CD4-positive, alpha-beta T cell treated with Interleukin-17A for 1 hour (primary cell): ENCODE measurements around the gene DGKZ.
"Not testable (repeated sequence)": the region's sequence is repeated elsewhere in the genome, so short reads cannot be mapped to it uniquely, and the experiment has no call there.

ENCODE experiments used
- DNase-seq: peaks from one replicate; pipeline ENCODE4 v3.0.0-alpha.2; 2020

The DGKZ gene

DNA sequence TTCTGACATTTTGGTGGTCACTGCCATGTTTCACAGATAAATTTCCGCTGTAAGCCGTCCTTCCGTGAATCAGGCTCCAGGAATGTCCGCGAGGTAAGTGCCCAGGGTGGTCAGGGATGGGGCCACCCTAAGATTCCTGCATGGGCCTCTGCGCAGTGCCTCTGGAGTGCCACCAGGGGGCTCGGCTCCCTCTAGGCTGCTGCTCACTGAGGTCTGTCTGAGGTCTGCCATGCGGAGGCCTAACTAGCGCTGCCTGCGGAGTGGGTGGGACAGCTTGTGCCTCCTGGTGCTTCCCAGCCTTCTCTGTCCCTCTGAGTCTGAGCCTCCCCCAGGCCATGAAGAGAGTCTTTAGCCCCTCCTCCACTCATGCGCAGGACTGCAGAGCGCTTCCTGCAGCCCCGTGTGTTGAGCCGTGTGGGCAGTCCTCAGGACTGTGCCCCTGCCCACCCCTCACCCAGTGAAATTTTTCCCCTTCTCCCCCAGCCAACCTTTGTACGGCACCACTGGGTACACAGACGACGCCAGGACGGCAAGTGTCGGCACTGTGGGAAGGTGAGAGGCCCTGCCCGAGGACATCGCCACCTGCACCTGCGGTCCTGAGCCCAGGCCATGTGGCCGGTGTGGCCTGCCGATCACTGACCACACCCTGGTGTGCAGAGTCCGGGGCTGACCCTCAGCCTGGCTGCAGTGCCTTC is 22.3 kb downstream of the DGKZ start:
- DNase-seq, result peak; percentile 58

- DNase-seq, result no peak
Observed at GRCh38 chr11:46370253-46370652, 23.0 kb downstream of the DGKZ start.

DNA sequence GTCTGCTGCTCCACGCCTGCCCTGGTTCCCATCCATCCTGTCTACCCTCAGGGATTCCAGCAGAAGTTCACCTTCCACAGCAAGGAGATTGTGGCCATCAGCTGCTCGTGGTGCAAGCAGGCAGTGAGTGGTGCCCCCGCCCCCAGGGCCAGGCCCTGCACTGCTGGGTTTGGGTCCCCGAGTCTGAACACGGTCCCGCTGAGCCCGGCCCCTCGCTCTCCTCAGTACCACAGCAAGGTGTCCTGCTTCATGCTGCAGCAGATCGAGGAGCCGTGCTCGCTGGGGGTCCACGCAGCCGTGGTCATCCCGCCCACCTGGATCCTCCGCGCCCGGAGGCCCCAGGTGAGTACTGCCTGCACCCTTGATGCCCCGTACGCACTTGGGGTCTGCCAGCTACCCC is 24.0 kb downstream of the DGKZ start:
- DNase-seq, result not testable (repeated sequence)

- no peak for DNase-seq
Observed at GRCh38 chr11:46372086-46372485, 24.8 kb downstream of the DGKZ start.

DNA sequence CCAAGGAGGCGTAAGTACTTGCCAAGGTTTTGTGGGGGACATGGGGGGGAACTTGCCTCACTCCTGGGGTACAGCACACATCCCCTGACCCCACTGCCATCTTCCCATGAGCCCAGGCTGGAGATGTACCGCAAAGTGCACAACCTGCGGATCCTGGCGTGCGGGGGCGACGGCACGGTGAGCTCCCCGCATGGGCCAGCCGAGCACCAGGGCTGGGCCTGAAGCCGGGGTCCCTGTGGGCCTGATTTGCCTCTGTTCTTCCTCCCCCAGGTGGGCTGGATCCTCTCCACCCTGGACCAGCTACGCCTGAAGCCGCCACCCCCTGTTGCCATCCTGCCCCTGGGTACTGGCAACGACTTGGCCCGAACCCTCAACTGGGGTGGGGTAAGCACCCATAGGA is 25.2 kb downstream of the DGKZ start:
- DNase-seq, result not testable (repeated sequence)

DNA sequence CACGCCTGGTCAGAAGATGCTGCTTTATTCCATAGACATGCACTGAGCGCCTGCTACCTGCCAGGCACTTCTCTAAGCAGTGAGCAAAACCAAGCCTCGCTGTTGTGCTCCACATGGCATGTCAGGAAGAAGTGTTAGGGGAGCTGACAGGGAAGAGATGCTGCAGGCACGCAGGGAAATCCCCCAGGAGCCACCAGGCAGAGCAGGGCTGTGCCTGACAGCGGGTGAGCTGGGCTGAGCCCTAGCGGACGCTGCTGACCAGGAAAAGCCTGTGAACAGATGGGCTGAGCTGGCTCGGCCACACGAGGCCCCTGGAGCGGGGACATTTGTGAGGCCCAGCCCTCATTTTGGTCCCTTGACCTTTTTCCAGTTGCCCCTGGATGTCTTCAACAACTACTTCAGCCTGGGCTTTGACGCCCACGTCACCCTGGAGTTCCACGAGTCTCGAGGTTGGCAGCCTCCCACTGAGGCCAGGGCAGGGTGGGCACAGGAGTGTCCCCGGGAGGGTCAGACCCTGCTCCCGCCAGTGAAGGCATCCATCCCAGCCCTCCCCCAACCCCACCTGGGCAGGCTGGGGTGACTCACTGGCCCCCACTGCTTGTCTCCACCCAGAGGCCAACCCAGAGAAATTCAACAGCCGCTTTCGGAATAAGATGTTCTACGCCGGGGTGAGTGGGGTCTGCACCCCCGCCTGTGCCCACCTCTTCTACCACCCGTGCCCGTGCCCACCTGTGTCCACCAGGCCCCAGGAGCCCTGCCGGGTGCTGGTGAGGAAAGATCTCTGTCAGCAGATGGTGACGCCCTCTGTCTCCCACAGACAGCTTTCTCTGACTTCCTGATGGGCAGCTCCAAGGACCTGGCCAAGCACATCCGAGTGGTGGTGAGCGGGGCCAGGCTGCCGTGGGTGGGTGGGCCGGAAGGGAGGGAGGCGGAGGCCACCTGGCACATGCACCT is 26.8 kb downstream of the DGKZ start:
- no peak for DNase-seq

DNA sequence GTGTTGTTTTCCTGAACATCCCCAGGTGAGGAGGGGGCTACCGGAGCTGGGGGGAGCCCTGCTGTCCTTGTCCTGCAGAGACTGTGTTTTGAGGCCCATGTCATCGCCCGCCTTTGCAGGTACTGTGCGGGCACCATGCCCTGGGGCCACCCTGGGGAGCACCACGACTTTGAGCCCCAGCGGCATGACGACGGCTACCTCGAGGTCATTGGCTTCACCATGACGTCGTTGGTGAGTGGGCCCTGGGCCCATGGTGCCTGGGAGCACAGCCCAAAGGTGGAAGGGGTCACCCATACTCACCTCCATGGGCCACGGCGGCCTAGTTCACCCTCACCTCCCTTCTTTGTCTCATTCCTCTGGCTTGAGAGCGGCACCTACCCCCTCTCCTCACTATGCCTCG is 27.6 kb downstream of the DGKZ start:
- no peak for DNase-seq

- DNase-seq, result no peak
Observed at GRCh38 chr11:46375392-46376101, 28.3 kb downstream of the DGKZ start.

- DNase-seq, result no peak
Observed at GRCh38 chr11:46376258-46377050, 29.2 kb downstream of the DGKZ start.

DNA sequence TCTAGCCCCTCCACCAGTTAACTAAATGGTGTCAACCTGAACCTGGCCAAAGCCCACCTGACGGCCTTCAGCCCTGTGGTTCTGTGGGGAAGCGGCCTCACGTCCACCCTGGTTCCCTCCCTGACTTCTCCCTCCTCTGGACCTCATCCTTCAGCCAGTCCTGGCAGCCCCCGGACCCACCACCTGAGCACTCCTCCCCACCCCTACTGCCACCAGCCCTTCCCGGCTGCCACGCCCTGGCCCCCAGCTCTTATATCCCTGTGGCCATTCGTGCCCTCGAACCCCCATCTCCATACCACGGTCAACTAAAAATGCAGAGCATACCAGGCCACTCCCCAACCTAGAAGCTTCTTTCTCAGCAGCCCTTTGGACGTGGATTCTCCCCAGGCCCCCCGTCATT is 30.0 kb downstream of the DGKZ start:
- no peak for DNase-seq

DNA sequence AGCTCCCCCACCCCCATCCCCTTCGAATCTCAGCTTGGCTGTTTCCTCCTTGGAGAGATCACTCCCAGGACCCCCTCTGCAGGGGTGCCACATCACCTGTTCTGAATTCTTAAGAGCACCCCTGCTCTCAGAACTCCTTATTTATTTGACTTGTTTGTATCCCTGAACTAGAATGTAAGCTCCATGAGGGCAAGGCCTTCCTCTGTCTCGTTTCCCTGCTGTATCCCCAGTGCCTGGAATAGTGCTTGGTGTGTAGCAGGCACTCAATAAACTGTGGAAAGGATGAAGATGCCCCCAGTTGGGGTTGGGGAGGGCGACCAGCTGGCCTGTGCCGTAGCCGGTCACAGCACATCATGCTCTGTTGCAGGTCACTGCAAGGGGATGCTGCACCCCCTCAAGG is 30.6 kb downstream of the DGKZ start:
- no peak for DNase-seq

DNA sequence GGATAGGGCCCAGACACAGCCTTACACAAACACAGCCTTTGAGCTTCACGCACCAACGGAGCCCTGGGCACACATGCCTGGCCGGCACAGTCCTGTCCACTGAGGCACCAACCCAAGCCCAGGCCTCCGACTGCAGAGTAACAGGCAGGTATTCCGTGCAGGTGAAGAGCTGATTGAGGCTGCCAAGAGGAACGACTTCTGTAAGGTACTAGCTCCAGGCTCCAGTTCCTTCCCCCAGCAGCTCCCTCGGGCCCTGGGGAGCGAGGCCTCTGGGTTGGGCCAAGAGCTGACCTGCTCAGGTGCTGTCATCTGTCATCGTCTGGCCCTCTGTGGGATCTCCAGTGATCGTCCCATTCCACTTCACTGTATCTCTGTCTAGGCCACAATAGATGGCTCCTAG is 31.0 kb downstream of the DGKZ start:
- no peak for DNase-seq

- no peak for DNase-seq
Observed at GRCh38 chr11:46378811-46379481, 31.7 kb downstream of the DGKZ start.

DNA sequence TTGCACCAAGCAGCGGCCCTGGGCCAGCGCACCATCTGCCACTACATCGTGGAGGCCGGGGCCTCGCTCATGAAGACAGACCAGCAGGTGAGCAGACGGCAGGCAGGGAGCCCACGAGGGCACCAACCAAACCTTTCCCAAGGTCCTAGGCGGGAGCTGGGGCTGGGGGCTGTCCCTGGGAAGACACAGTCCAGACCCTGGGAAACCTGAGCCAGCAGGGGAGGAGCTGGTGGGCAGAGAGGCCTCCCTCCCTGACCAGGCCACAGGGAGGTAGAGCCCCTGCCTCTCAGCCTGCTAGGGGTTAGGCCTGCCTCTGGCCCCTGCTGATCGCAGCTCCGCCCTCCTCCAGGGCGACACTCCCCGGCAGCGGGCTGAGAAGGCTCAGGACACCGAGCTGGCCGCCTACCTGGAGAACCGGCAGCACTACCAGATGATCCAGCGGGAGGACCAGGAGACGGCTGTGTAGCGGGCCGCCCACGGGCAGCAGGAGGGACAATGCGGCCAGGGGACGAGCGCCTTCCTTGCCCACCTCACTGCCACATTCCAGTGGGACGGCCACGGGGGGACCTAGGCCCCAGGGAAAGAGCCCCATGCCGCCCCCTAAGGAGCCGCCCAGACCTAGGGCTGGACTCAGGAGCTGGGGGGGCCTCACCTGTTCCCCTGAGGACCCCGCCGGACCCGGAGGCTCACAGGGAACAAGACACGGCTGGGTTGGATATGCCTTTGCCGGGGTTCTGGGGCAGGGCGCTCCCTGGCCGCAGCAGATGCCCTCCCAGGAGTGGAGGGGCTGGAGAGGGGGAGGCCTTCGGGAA is 32.4 kb downstream of the DGKZ start:
- not testable (repeated sequence) for DNase-seq

- DNase-seq, result peak; percentile 59
Observed at GRCh38 chr11:46380340-46381047, 33.2 kb downstream of the DGKZ start.

DNA sequence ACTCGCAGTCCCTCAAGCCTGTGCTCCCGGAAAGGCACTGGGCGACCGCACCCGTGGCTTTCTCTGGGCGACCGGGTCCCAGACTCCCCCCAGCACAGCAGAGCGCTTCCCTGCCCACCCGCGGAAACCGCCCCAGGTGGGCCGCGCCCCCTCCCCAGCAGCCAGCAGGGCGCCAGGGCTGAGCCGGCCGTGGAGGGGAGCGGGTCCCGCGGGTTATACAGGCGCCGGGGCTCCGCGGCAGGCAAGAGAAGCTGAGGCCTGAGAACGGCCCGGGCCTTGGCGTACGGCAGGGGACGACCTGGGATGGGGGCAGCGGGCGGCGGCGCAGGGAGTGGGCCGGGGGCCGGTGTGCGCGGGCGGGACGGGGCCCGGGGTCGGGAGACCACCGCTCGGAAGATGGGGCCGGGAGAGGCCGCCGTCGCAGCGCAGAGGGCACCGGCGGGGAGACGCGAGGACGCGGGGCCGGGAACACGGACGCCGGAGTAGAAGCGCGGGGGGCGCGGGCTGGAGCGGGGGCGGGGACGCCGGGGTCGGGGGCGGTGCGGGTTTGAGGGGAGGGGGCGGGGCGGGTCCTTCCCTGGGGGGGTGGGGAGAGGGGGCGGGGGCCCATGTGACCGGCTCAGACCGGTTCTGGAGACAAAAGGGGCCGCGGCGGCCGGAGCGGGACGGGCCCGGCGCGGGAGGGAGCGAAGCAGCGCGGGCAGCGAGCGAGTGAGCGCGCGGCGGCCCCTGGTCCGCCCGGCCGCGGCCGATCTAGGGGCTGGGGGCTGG is 34.0 kb downstream of the DGKZ start, which contains the start of gene MDK:
Gene MDK, plus strand, starts transcription at position 622 of the 771 bp plus-strand sequence. CDS start 389 bp downstream, outside the sequence.
- no peak for DNase-seq

DNA sequence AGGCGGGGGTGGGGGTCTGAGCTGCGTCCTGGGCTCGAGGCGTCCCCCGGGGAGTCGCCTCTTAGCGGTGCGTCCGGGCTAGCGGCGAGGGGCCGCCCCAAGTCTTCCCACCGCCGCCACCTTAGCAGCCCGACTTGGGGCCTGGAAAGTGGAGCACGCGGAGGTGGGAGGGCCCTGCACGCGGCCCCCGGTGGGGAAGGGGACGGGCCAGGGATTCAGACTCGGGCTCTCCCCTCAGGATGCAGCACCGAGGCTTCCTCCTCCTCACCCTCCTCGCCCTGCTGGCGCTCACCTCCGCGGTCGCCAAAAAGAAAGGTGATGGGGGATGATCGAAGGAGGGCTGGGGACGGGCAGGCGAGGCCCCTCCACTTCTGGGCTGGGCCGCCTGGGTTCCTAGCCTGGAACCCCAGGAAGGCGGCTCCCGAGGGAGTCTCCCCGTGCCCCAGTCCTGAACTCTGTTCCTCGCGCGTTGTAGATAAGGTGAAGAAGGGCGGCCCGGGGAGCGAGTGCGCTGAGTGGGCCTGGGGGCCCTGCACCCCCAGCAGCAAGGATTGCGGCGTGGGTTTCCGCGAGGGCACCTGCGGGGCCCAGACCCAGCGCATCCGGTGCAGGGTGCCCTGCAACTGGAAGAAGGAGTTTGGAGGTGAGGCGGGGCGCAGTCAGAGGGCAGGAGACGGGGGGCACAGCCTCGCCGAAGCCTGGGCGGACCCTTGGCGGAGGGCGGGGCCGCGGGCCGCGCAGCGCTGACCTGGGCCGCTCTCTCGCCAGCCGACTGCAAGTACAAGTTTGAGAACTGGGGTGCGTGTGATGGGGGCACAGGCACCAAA is 34.8 kb downstream of the DGKZ start:
- DNase-seq, result no peak

DNA sequence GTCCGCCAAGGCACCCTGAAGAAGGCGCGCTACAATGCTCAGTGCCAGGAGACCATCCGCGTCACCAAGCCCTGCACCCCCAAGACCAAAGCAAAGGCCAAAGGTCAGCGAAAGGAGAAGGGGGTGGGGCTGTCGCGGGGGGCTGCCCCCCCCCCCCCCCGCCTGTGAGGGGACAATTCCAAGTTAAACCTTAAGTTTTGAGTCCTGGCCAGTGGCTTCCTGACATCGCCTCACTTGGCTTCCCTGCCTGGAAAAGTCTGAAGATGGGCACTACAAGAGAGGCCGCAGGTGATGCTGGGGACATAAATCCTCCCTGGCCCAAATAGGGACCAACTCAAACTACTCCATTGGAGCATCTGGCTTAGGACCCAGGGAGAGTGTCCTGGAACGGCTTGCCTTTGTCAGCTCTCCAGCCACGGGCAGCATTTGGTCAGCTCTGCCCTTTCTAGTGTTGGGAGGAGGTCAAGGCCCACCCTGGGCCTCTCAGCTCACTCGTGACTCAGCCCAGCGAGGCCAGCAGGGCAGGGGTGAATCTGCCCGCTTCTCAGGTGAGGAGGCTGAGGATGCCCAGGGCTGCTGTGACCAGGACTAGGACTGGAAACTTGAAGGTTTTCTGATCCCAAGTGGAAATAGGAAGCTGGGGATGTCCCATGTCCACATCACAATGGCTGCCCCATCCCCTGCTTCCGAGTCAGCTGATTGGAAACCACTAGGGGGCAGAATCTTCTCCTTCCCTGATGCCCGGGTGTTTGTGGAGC is 35.6 kb downstream of the DGKZ start:
- DNase-seq, result no peak
